ENCODE measurements around the gene SAMD11.
"Not testable (repeated sequence)": the region's sequence is repeated elsewhere in the genome, so short reads cannot be mapped to it uniquely, and the experiment has no call there.

Gene SAMD11

GRCh38 chr1:980137-980571, 56.4 kb downstream of the SAMD11 start:
- DNase-seq: no peak

- DNase-seq: no peak
Observed at GRCh38 chr1:980602-981395, 57.1 kb downstream of the SAMD11 start.

GRCh38 chr1:981491-981954, 57.8 kb downstream of the SAMD11 start:
- DNase-seq: no peak

GRCh38 chr1:981955-982558, 58.3 kb downstream of the SAMD11 start, which contains the start of gene PERM1:
Gene PERM1 (minus strand): TSS chr1:982093. CDS start chr1:981029, 1,064 bp downstream.
- no peak for DNase-seq

DNA sequence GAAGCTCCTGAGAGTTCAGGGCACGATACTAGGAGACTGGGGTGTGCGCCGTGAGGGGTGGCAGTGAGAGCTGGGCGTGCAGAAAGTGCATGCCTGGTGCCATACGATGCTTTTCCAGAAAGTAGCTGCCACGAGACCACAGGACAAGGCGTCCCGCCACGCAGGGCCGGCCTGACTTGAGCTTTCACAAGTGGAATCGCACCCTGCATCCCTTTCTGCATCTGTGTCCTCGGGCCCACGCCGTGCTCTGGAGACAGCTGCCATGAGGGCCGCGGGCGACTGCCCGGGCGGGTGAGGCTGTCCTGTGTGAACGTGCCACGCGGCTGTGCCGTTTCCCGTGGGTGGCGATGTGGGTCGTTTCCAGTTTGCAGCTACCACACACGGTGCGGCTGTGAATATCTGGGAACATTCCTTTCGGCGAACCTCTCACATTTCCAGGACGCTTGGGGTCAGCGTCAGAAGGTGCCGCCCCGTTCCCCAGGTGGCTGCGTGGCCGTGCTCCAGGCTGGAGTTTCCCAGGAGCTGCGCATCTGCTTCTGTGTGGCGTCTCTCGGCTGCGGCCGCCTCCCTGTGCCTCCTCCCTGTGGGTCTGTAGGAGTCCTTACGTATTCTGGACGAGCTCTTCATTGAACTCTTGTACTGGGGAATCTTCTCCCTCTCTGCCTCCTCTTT, 59.2 kb downstream of the SAMD11 start:
- no peak for DNase-seq

DNA sequence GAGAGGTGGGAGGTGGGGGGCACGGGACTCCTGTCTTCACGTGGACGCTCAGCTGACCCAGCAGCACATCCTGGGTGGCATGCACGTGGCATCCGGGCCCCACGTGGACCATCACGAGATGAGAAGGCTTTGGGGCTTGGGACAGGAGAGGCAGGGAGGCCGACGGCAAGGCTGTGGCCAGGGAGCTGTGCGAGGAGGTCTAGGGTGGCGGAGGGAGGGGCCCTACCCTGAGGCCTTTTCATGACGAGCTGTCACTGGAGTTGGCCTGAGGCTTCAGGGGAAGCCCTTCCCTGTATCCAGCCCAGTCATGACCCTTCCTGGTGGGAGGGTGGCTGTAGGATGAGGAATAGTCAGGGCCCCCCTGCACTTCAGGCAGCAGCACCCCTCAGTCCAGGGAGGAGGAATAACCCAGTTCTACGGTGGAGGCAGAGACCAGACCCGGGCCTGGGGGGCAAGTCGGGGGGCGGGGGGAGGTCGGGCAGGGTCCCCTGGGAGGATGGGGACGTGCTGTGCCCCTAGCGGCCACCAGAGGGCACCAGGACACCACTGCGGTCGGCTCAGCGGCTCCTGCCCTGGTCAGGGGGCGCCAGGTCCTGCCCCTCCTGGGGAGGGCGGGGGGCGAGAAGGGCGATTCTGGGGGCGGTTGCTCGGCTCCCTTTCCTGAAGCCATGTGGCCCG, 60.2 kb downstream of the SAMD11 start:
- no peak for DNase-seq

- no peak for DNase-seq
Observed at GRCh38 chr1:984476-984814, 60.7 kb downstream of the SAMD11 start.

DNA sequence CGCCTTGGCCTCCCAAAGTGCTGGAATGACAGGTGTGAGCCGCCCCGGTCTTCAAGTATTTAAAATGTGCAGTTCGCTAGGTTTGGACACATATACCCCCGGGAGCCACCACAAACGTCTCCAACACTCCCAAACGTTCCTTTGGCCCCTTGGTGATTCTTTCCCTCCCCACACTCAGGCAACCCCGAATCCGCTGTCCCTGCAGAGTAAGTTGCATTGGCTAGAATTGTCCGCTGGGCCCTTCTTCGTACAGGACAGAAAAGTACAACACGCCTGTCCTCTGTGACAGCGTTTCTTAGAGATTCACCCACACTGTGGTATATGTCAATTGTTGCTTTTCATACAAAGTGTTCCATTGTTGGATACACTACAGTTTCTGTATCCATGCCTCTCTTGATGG, 61.4 kb downstream of the SAMD11 start:
- DNase-seq: no peak

GRCh38 chr1:988061-988460, 64.3 kb downstream of the SAMD11 start:
- not testable (repeated sequence) for DNase-seq

GRCh38 chr1:991275-991674, 67.6 kb downstream of the SAMD11 start:
- DNase-seq: not testable (repeated sequence)

- DNase-seq: no peak
Observed at GRCh38 chr1:991895-992294, 68.2 kb downstream of the SAMD11 start.

DNA sequence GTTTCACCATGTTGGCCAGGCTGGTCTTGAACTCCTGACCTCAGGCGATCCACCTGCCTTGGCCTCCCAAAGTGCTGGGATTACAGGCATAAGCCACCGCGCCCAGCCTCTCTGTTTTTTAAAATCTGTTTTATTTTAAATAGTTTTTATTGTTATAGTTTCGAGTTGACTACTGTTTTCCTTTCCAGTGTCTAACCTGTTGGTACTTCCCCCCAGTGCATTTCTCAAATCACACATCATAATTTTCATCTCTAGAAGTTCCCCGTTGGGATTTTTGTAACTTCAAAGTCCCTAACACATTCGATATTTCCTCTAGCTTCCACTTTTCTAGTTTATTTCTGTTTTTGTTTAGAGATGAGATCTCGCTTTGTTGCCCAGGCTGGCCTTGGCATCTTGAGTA, 68.6 kb downstream of the SAMD11 start:
- no peak for DNase-seq

GRCh38 chr1:993379-993995, 69.8 kb downstream of the SAMD11 start:
- DNase-seq: no peak

All from NCI-H1694 (cell line).